BE2C (cell line): ENCODE results near the gene YEATS4.

Experiments
- DNase-seq: peaks from one replicate; pipeline ENCODE4 v3.0.0-alpha.2; 2020
- H3K27me3 ChIP-seq: fragments of 250-450 bp; sonication (Bioruptor Pico); 2 replicates; pipeline ENCODE4 v1.5.1; 2020; ENCODE audit warnings: mild to moderate bottlenecking
- H3K36me3 ChIP-seq: fragments of 250-450 bp; sonication (Bioruptor Pico); 2 replicates; pipeline ENCODE4 v1.5.1; 2020; ENCODE audit warnings: mild to moderate bottlenecking
- H3K4me1 ChIP-seq: fragments of 250-450 bp; sonication (Bioruptor Pico); 2 replicates; pipeline ENCODE4 v1.5.1; 2020
- H3K4me3 ChIP-seq: 2 replicates; pipeline ENCODE4 v1.5.1; 2011; ENCODE audit warnings: low read depth, low read length
- H3K9me3 ChIP-seq: fragments of 250-450 bp; sonication (Bioruptor Pico); 2 replicates; pipeline ENCODE4 v1.5.1; 2020
- TF ChIP-seq, protein P1 (sequence below): IDR thresholded peaks from 2 replicates; pipeline ENCODE4 v1.5.1; 2012; ENCODE audit warnings: mild to moderate bottlenecking, low read depth, low read length

The YEATS4 gene

DNA sequence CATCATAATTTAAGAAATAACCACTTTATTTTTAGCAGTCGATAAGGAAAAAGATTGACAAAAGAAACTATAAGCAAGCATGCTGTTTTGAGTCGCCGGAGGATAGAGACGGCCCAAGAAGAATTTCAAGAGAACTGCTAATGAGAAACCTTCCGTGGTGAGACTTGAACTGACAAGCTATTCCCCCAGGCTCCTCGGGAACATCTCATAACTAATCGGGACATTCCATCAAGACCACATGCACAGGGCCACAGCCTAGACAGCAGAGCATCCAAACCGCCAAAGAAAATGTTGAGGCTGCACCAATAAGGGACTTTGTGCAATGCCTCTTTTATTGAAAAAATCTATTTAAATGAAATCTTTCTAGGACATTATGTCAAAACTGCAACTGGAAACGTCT, 51.0 kb downstream of the YEATS4 start:
- Histone ChIP-seq H3K36me3 (0 out of 2 replicates have a peak, but pooled peaks cover 3% of the 10 kb centered on the region), H3K4me1 (no peaks in the 10 kb centered on the region), H3K27me3 (no peaks in the 10 kb centered on the region), H3K4me3 (no peak overlapping the region), H3K9me3 (no peaks in the 10 kb centered on the region)
- DNase-seq, result no peak
- TF ChIP-seq, protein P1, sequence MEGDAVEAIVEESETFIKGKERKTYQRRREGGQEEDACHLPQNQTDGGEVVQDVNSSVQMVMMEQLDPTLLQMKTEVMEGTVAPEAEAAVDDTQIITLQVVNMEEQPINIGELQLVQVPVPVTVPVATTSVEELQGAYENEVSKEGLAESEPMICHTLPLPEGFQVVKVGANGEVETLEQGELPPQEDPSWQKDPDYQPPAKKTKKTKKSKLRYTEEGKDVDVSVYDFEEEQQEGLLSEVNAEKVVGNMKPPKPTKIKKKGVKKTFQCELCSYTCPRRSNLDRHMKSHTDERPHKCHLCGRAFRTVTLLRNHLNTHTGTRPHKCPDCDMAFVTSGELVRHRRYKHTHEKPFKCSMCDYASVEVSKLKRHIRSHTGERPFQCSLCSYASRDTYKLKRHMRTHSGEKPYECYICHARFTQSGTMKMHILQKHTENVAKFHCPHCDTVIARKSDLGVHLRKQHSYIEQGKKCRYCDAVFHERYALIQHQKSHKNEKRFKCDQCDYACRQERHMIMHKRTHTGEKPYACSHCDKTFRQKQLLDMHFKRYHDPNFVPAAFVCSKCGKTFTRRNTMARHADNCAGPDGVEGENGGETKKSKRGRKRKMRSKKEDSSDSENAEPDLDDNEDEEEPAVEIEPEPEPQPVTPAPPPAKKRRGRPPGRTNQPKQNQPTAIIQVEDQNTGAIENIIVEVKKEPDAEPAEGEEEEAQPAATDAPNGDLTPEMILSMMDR, result no peak

DNA sequence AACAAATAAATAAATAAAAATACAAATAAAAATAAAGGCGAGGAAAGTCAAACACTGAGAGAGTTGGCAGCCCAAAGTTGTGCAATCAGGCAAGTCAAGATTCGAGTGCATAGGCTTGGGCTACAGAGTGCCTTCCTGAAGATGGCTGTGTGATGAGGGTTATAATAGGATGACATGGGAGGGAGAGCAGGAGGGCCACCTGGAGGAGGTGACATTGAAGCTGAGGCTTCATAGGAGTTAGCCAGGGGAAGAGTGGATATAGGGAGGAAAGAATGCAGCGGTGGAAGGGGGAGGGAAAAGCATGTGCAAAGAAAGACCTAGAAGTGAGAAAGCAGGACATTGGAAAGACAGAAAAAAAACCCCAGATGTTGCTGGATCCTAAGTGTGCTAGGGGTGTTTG, 53.1 kb downstream of the YEATS4 start:
- Histone ChIP-seq H3K9me3 (no peaks in the 10 kb centered on the region), H3K4me3 (no peak overlapping the region), H3K36me3 (0 out of 2 replicates have a peak, but pooled peaks cover 3% of the 10 kb centered on the region), H3K4me1 (peaks cover 5% of the 10 kb centered on the region), H3K27me3 (no peaks in the 10 kb centered on the region)
- DNase-seq, result no peak
- TF ChIP-seq, protein P1, result no peak

DNA sequence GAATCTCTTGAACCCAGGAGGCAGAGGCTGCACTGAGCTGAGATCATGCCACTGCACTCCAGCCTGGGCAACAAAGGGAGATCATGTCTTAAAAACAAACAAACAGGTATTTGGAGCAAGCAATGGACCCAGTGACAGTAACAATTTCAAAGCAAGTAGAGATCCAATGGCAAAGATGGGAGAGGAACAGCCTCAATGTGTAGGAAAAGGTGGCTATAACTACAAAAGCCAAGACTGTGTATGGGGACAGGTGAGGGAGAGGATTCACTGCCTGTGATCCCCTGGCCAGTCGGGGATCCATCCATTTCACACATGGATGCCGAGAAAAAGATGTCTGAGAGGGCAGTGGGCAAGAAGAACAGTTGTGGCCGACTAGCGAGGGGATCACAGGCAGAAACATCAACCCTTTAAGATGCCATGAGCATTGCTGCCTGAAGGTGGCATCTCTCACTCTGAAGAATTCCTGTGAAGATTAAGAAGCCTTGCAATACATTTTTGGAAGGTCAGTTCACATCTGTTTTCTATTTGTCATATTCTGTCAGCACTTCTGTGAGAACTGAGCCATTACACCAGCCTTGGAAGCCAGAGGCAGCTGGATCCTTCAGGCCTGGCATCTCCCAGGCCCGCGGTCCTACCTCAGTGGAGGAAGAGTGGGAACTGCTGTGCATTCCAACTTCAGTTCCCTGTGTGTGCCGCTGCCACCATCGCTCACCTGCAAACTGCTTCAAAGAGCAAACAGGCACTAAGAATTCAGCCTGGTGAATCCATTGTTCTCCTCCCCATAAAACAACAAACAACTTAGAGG, 56.1 kb downstream of the YEATS4 start:
- H3K27me3 ChIP-seq, result no peaks in the 10 kb centered on the region
- H3K4me3 ChIP-seq, result no peak overlapping the region
- H3K9me3 ChIP-seq, result no peaks in the 10 kb centered on the region

DNA sequence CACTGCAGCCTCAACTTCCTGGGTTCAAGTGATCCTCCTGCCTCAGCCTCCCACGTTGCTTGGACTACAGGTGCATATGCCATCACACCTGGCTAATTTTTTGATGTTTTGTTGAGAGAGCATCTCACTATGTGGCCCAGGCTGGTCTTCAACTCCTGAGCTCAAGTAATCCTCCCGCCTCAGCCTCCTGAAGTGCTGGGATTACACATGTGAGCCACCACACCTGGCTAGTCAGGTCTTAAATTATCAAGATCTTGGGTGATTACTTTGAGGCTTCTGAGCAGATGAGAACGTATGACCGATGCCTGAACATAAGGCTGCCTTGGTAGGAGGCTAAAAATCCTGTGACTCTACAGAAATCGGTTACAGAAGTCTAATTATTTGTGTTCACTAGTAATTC, 57.7 kb downstream of the YEATS4 start:
- TF ChIP-seq, protein P1, result no peak
- H3K27me3 ChIP-seq, result no peaks in the 10 kb centered on the region
- H3K4me1 ChIP-seq, result peaks cover 5% of the 10 kb centered on the region
- DNase-seq, result no peak
- no peaks in the 10 kb centered on the region for H3K9me3 ChIP-seq
- H3K4me3 ChIP-seq, result no peak overlapping the region
- H3K36me3 ChIP-seq, result no peaks in the 10 kb centered on the region

More for the DNA sequence above, 56.1 kb downstream of the YEATS4 start:
- TF ChIP-seq, protein P1, result peak; percentile 82
- peak; percentile 72 for DNase-seq
- H3K36me3 ChIP-seq, result 0 out of 2 replicates have a peak, but pooled peaks cover 3% of the 10 kb centered on the region
- H3K4me1 ChIP-seq, result peaks cover 5% of the 10 kb centered on the region

DNA sequence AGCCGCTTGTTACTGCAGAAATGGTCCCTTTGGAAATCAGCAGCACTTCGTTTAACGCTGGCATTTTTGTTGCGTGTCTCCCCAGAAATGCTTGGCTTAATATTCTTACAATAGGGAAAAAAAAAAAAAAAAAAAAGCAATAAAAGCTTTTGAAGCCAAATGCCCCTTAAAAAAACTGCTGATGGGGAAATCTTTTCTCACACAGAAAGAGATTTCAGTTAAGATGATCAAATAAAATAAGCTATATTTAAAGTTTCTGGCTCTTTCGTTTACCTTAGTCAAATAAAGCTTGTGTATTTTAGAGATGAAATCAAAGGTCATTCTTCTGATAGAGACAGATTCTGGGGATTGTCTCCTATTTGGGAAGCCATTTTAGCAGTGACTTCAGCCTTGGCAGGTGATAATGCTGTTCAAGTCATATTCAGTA, 58.2 kb downstream of the YEATS4 start:
- TF ChIP-seq, protein P1, result no peak
- no peaks in the 10 kb centered on the region for H3K9me3 ChIP-seq
- H3K4me1 ChIP-seq, result peaks cover 5% of the 10 kb centered on the region
- no peak for DNase-seq
- no peak overlapping the region for H3K4me3 ChIP-seq
- no peaks in the 10 kb centered on the region for H3K27me3 ChIP-seq
- no peaks in the 10 kb centered on the region for H3K36me3 ChIP-seq

DNA sequence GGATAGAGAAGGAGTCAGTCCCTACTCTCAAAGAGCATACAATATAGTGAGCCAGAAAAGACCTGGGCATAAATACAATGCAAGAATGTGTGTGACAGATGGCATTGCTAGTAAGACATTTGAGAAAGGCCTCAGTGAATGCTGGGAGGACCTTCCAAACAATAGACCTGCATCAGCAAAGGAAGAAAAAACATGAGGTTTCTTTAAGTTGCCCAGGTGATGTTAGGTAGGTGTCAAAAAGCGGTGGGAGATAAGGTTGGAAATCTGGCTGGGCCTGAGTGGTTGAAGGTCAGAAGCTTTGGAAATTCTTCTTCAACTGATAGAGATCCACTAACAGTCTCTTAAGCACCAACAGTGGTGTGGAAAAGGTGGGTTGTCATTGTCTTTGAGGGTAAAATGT, 60.2 kb downstream of the YEATS4 start:
- no peak for DNase-seq
- H3K9me3 ChIP-seq, result no peaks in the 10 kb centered on the region
- H3K27me3 ChIP-seq, result no peaks in the 10 kb centered on the region
- no peak overlapping the region for H3K4me3 ChIP-seq
- TF ChIP-seq, protein P1, result no peak
- no peaks in the 10 kb centered on the region for H3K36me3 ChIP-seq
- peaks cover 5% of the 10 kb centered on the region for H3K4me1 ChIP-seq
